Activated CD4-positive, alpha-beta T cell treated with anti-CD3 and anti-CD28 coated beads, Interleukin-2, amount 50 U/mL, for 4 hours (primary cell): ENCODE results near the gene NEIL3.

Source experiments
- DNase-seq, 2 experiments: peaks; one replicate each; pipeline ENCODE4 v3.0.0-alpha.2; 2020

The NEIL3 gene

DNA sequence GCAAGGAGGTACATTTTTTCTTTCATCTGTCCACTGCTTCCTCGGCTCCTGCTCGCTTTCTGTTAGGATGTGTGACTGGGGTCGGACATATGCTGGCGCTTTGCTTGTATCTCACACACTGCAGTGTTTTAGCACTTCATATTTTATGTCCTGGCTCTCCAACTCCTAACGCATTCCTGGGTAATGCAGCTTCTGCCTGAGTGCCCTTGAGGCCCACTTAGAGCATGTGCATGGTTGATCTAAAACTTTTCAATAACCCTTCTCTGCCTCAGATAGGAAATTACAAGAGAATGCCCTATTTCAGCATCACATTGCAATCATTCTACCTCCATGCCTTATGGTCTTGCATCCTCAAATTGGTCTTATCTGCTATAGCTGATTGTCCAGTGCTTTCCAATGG, 65.3 kb downstream of the NEIL3 start:
- DNase-seq, result no peak

GRCh38 chr4:177375372-177375771, 65.7 kb downstream of the NEIL3 start:
- no peak for DNase-seq

- no peak for DNase-seq
Observed at GRCh38 chr4:177376024-177376423, 66.3 kb downstream of the NEIL3 start.

- no peak for DNase-seq
Observed at GRCh38 chr4:177380730-177381287, 71.1 kb downstream of the NEIL3 start.

GRCh38 chr4:177381762-177382310, 72.2 kb downstream of the NEIL3 start:
- no peak for DNase-seq

- no peak for DNase-seq
Observed at GRCh38 chr4:177384856-177385397, 75.3 kb downstream of the NEIL3 start.

- DNase-seq, result no peak
Observed at GRCh38 chr4:177385576-177386277, 76.1 kb downstream of the NEIL3 start.

DNA sequence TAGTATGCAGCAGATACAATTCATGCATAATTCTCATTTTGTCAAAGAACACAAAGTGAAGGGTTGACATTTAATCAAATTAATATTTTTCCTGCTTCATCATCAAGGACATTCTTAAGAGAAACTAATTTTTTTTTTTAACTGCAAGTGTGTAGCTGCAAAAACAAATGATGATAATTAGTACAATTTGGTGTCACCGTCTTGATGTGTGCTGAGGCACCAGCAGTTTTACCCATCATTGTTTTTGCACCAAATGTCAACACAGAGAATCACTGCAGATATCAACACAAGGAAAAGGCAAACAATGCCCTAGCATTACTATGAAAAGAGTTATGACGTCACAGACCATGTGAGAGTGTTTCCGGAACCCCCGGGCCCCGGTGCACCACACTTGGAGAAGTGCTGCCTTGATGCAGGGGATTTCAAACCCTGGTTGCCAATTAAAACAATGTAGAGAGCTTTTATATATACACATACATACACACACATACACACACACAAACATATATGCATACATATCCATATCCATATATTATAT, 76.7 kb downstream of the NEIL3 start:
- no peak for DNase-seq

DNA sequence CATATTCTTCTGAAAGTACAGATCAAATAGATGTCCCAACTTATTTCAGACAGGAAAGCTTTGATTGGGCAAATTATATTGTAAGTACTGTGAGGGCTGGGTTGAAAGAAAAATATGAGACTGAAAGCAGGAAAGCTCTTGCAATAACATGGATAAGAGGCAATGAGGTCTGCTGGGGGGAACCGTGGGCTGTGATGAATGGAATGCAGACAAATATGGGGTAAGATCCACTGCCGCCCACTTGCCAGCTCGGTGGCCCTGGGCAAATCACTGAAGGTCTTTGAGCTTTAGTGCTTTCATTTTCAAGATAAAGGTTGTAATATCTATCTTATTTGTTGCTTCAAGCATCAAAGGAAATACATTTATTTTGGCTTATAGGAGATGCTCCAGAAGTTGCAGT, 81.6 kb downstream of the NEIL3 start:
- no peak for DNase-seq

GRCh38 chr4:177391953-177392352, 82.3 kb downstream of the NEIL3 start:
- no peak for DNase-seq

DNA sequence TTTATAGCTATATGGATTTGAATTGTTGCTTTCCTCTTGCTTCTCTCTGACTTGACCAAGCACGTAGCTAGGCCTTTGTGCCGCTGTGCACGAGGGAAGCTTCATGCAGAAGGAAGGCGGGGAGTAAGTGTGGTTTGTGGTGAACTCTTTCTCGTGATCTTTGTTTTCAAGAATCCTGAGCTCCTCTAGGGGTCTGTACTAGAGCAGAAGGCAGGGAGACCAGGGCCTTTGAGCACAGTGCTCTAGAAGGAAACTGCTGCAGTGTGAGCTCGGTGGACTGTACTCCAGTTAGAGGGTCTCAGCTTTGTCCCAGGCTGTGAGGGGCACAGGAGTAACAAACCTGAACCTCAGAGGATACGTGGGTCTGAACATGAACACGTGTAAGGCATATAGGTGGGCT, 83.6 kb downstream of the NEIL3 start:
- DNase-seq, result no peak

DNA sequence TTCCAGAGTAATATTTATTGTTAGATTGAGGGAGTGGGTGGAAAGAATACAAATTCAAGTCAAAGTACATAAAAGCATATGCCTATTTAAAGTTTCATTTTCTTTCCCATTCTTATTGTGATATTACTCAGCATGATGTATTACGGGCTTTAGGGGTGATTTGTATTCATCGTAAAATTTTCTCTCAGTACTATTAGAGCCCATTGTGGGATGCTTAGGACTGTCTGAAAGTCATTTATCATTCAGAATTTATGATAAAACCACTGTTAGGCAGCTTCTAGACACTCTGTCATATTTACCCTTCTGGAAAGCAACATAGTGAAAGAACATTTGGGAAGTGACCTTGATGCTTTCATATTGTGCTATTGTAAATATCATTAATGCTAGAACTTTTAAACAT, 86.7 kb downstream of the NEIL3 start:
- no peak for DNase-seq

DNA sequence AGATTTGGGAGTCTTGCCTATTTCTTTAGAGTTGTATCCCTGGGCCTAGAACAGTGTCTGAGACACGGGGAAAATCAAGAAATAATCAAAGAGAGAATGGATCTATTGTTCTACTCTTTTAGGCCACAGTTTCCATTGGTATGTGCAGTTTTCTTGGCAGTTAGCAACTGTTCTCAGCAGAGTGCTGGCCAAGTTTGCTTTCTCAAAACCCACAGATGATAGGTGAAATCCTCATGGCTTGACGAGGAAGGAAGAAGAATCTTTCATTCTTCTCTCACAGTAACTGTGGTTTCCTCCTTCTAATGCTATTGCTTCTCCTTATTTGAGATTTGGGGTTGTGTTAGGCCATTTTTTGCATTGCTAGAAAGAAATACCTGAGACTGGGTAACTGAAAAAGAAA, 90.4 kb downstream of the NEIL3 start:
- DNase-seq, result no peak

- DNase-seq, result no peak
Observed at GRCh38 chr4:177401658-177402273, 92.1 kb downstream of the NEIL3 start.

DNA sequence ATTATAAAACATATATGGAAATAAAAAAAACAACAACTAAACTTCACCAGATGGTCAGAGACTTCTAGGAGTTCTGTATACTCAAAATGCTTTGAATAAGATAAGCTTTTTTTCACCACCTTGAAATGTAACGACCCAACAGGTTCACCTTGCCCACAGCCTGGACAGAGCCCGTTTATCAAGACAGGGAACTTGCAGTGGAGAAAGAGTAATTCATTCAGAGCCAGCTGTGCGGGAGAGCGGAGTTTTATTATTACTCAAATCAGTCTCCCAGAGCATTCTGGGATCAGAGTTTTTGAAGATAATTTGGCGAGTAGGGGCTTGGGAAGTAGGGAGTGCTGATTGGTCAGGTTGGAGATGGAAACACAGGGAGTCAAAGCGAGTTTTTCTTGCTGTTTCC, 94.1 kb downstream of the NEIL3 start:
- DNase-seq, result no peak

DNA sequence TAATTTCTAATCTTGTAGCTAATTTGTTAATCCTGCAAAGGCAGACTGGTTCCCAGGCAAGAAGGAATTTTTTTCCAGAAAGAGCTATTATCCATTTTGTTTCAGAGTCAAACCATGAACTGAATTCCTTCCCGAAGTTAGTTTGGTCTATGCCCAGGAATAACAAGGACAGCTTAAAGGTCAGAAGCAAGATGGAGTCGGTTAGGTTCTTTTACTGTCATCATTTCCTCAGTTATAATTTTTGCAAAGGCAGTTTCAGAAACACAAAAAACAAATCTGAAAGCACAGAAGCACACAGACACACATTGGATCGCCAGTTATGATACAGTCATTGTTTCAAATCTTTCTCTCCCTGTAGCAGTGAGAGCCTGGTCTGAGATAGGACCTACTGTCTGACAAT, 94.7 kb downstream of the NEIL3 start:
- no peak for DNase-seq

- no peak for DNase-seq
Observed at GRCh38 chr4:177404986-177405385, 95.3 kb downstream of the NEIL3 start.

GRCh38 chr4:177405508-177405907, 95.8 kb downstream of the NEIL3 start:
- DNase-seq, result no peak

GRCh38 chr4:177408023-177408422, 98.3 kb downstream of the NEIL3 start:
- DNase-seq, result no peak

- no peak for DNase-seq
Observed at GRCh38 chr4:177410566-177410965, 100.9 kb downstream of the NEIL3 start.

DNA sequence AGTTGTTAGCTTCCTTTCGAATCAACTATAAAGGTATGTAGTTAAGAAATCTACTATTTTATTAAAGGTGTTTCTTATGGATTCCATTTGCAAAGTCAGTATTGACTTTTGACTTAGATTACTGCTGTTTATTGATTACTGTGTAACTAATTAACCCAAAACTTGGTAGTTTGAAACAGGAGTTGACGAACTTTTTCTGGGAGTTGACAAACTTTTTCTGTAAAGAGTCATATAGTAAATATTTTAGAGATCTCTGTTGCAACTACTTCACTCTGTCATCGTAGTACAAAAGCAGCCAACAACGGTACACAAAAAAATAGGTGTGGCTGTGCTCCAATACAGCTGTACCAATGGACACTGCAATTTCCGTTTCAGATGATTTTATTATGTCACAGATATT, 102.3 kb downstream of the NEIL3 start:
- no peak for DNase-seq
